Fibroblast of skin of right quadriceps (primary cell): ENCODE results near the gene ELOA.
A peak's percentile ranks its signal among the peaks of the same experiment; 100 is the strongest.
"Not testable (repeated sequence)": the region's sequence is repeated elsewhere in the genome, so short reads cannot be mapped to it uniquely, and the experiment has no call there.

Source experiments
- DNase-seq: peaks from one replicate; pipeline ENCODE4 v3.0.0-alpha.2; 2013

The ELOA gene

GRCh38 chr1:23790696-23791515 is 47.6 kb downstream of the ELOA start, which contains the start of gene LYPLA2:
Gene LYPLA2 (plus strand): TSS chr1:23791145. CDS start chr1:23792683, 1,538 bp downstream.
- DNase-seq, result peak; percentile 88

- DNase-seq, result no peak
Measured at GRCh38 chr1:23791516-23792047, 48.3 kb downstream of the ELOA start.

- no peak for DNase-seq
Measured at GRCh38 chr1:23792151-23792945, 49.1 kb downstream of the ELOA start.

- peak; percentile 35 for DNase-seq
Measured at GRCh38 chr1:23793018-23793781, 49.9 kb downstream of the ELOA start.

GRCh38 chr1:23793861-23794731 is 50.8 kb downstream of the ELOA start:
- DNase-seq, result no peak

GRCh38 chr1:23794732-23795182 is 51.5 kb downstream of the ELOA start:
- DNase-seq, result not testable (repeated sequence)

GRCh38 chr1:23795676-23796465 is 52.6 kb downstream of the ELOA start:
- DNase-seq, result no peak

- no peak for DNase-seq
Measured at GRCh38 chr1:23796466-23797271, 53.4 kb downstream of the ELOA start.

GRCh38 chr1:23797478-23798448 is 54.5 kb downstream of the ELOA start:
- no peak for DNase-seq

- no peak for DNase-seq
Measured at GRCh38 chr1:23798662-23799142, 55.4 kb downstream of the ELOA start.

- DNase-seq, result no peak
Measured at GRCh38 chr1:23799255-23799569, 55.9 kb downstream of the ELOA start.

GRCh38 chr1:23799570-23800399 is 56.5 kb downstream of the ELOA start:
- DNase-seq, result peak; percentile 38

GRCh38 chr1:23800400-23801337 is 57.4 kb downstream of the ELOA start, which contains the start of gene GALE:
Gene GALE (minus strand): TSS chr1:23800754. CDS start chr1:23799007, 1,747 bp downstream.
- peak; percentile 94 for DNase-seq

- no peak for DNase-seq
Measured at GRCh38 chr1:23801338-23801748, 58.1 kb downstream of the ELOA start.

- DNase-seq, result no peak
Measured at GRCh38 chr1:23801876-23802275, 58.6 kb downstream of the ELOA start.

GRCh38 chr1:23802809-23803342 is 59.6 kb downstream of the ELOA start:
- not testable (repeated sequence) for DNase-seq
